ENCODE measurements around the gene NAV2. TPM values are rescaled to one million over a fixed set of nuclear protein-coding genes. Genes with fewer than 3 reads are reported as not detected.

The NAV2 gene
- total RNA-seq, 1 experiment from 2014 or later = 63.5 TPM

DNA sequence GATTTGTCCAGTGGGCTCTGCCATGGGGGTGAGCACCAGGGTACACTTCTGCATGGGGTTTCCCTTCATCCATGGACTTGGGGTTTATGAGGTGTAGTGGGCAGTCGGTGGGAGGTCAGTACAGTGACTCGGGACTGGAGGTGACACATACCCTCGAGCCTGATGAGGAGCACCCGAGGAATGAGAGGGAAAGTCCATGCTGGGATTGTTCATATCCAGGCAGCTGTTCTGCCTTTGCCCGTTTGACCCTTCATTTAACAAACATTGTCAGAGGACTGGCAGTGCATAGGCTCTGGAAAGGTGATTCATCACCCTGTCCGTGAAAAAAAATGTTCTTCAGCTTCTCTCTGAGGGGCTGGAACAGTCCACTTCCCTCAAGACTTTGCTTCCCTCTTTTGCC, 2.7 kb downstream of the NAV2 start:
- Mint-ChIP-seq H3K4me3 (ENCODE audit: unreplicated experiment) (no peak overlapping the region), H3K9me3 (ENCODE audit: unreplicated experiment) (no peaks in the 10 kb centered on the region), H3K27ac (ENCODE audit: unreplicated experiment) (no peak overlapping the region), H3K4me1 (ENCODE audit: low read depth, unreplicated experiment) (peaks cover 12% of the 10 kb centered on the region), H3K27me3 (ENCODE audit: insufficient read depth, unreplicated experiment) (peaks cover 14% of the 10 kb centered on the region), H3K36me3 (ENCODE audit: insufficient read depth, unreplicated experiment) (peaks cover 6% of the 10 kb centered on the region)
- peaks cover 7% of the 10 kb centered on the region for H3K4me1 ChIP-seq
- POLR2A ChIA-PET = no interaction called here
- no peak for DNase-seq
- TF ChIP-seq, protein P1, sequence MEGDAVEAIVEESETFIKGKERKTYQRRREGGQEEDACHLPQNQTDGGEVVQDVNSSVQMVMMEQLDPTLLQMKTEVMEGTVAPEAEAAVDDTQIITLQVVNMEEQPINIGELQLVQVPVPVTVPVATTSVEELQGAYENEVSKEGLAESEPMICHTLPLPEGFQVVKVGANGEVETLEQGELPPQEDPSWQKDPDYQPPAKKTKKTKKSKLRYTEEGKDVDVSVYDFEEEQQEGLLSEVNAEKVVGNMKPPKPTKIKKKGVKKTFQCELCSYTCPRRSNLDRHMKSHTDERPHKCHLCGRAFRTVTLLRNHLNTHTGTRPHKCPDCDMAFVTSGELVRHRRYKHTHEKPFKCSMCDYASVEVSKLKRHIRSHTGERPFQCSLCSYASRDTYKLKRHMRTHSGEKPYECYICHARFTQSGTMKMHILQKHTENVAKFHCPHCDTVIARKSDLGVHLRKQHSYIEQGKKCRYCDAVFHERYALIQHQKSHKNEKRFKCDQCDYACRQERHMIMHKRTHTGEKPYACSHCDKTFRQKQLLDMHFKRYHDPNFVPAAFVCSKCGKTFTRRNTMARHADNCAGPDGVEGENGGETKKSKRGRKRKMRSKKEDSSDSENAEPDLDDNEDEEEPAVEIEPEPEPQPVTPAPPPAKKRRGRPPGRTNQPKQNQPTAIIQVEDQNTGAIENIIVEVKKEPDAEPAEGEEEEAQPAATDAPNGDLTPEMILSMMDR (IDR thresholded peaks at IDR 0.05; ENCODE audit: insufficient read depth in 1 of 2, low read depth in 1 of 2, low read length in 1 of 2, severe bottlenecking in 1 of 2, unreplicated experiment in 1 of 2) = no peak
- no peaks in the 10 kb centered on the region for H3K36me3 ChIP-seq (ENCODE audit: control insufficient read depth, insufficient read depth, low read length)
- BruUV-seq (replicated peaks) = no TSS peak
- intact Hi-C loops (cut with micrococcal nuclease; ENCODE audit: unreplicated experiment) = no loop called here
- no peak overlapping the region for H3K4me3 ChIP-seq (ENCODE audit: low read depth, low read length)
- no peaks in the 10 kb centered on the region for H3K9me3 ChIP-seq
- CTCF ChIA-PET = no interaction called here
- no peaks in the 10 kb centered on the region; the same call in 1 of the 2 replicates for H3K27me3 ChIP-seq (replicated peaks; ENCODE audit: control insufficient read depth, insufficient read depth, low read length)

DNA sequence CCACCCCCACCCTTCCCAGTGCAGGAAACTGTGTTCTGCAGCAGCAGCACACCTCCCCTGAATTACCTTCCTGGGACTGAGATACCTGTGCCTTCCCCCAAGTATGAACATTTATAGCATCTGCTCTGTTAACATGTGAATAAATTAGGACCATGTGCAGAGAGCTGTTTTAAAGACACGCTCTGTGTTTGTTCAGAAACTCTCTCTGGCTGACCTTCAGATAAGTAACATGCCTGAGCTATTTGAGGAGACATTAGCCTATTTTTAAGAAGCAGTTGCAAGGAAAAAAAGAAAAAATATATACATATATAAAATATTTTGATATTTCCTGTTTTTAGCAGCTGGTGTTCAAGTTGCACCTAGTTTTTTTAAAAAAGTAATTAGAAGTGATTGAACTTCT, 5.4 kb downstream of the NAV2 start:
- BruUV-seq (replicated peaks) = no TSS peak
- Mint-ChIP-seq H3K27ac (ENCODE audit: unreplicated experiment) (no peak overlapping the region), H3K4me3 (ENCODE audit: unreplicated experiment) (no peak overlapping the region), H3K9me3 (ENCODE audit: unreplicated experiment) (no peaks in the 10 kb centered on the region), H3K27me3 (ENCODE audit: insufficient read depth, unreplicated experiment) (peaks cover 14% of the 10 kb centered on the region), H3K36me3 (ENCODE audit: insufficient read depth, unreplicated experiment) (no peaks in the 10 kb centered on the region), H3K4me1 (ENCODE audit: low read depth, unreplicated experiment) (peaks cover 5% of the 10 kb centered on the region)
- no peaks in the 10 kb centered on the region for H3K9me3 ChIP-seq
- no peaks in the 10 kb centered on the region for H3K36me3 ChIP-seq (ENCODE audit: control insufficient read depth, insufficient read depth, low read length)
- no peak overlapping the region for H3K4me3 ChIP-seq (ENCODE audit: low read depth, low read length)
- ChIA-PET CTCF (interaction anchor here (0.6 to 1.2 kb wide), 2 partner anchors 25 to 348 kb away, joined by 4 to 5 read pairs; no protein-coding TSS in a partner anchor), POLR2A (no interaction called here)
- TF ChIP-seq, protein P1 (IDR thresholded peaks at IDR 0.05; ENCODE audit: insufficient read depth in 1 of 2, low read depth in 1 of 2, low read length in 1 of 2, severe bottlenecking in 1 of 2, unreplicated experiment in 1 of 2) = no peak
- intact Hi-C loops (cut with micrococcal nuclease; ENCODE audit: unreplicated experiment) = no loop called here
- no peaks in the 10 kb centered on the region for H3K4me1 ChIP-seq
- no peaks in the 10 kb centered on the region; the same call in 1 of the 2 replicates for H3K27me3 ChIP-seq (replicated peaks; ENCODE audit: control insufficient read depth, insufficient read depth, low read length)
- DNase-seq = no peak

DNA sequence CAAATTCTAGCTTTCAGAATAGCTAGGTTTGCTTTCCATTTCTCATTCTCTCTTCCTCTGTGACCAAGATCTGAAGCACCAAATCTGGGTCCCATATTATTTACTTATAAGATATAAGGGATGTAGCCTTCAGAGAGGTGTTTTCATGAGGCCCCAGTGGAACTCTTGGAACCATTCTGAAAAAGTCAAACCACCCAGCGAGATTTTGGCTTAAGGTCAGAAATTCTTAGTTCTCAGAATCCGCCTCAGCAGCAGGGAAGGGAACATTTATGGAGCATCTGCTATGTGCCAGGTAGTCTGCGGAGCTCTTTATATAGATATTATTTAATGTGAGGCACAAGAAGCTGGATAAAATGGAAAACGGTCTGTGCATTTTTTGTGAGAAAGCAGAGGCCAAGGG, 6.3 kb downstream of the NAV2 start:
- no peak overlapping the region for H3K4me3 Mint-ChIP-seq (ENCODE audit: unreplicated experiment)
- BruUV-seq (replicated peaks) = no TSS peak
- ChIA-PET CTCF (no interaction called here), POLR2A (no interaction called here)
- H3K36me3 ChIP-seq (ENCODE audit: control insufficient read depth, insufficient read depth, low read length) = no peaks in the 10 kb centered on the region
- no peaks in the 10 kb centered on the region for H3K4me1 ChIP-seq
- no peak overlapping the region for H3K4me3 ChIP-seq (ENCODE audit: low read depth, low read length)
- TF ChIP-seq, protein P1 (IDR thresholded peaks at IDR 0.05; ENCODE audit: insufficient read depth in 1 of 2, low read depth in 1 of 2, low read length in 1 of 2, severe bottlenecking in 1 of 2, unreplicated experiment in 1 of 2) = no peak
- no peaks in the 10 kb centered on the region for H3K36me3 Mint-ChIP-seq (ENCODE audit: insufficient read depth, unreplicated experiment)
- H3K27me3 Mint-ChIP-seq (ENCODE audit: insufficient read depth, unreplicated experiment) = peaks cover 11% of the 10 kb centered on the region
- no peaks in the 10 kb centered on the region for H3K9me3 ChIP-seq
- no peaks in the 10 kb centered on the region; the same call in 1 of the 2 replicates for H3K27me3 ChIP-seq (replicated peaks; ENCODE audit: control insufficient read depth, insufficient read depth, low read length)
- H3K27ac Mint-ChIP-seq (ENCODE audit: unreplicated experiment) = no peak overlapping the region
- intact Hi-C loops (cut with micrococcal nuclease; ENCODE audit: unreplicated experiment) = no loop called here
- no peaks in the 10 kb centered on the region for H3K9me3 Mint-ChIP-seq (ENCODE audit: unreplicated experiment)
- DNase-seq = no peak
- peaks cover 5% of the 10 kb centered on the region for H3K4me1 Mint-ChIP-seq (ENCODE audit: low read depth, unreplicated experiment)
